ENCODE results near the gene PPP1R14C.
"Not testable (repeated sequence)": the region's sequence is repeated elsewhere in the genome, so short reads cannot be mapped to it uniquely, and the experiment has no call there.

PPP1R14C gene

GRCh38 chr6:150137711-150138110, 5.1 kb upstream of the PPP1R14C start:
- not testable (repeated sequence) for H3K36me3 ChIP-seq (ENCODE audit: control insufficient read depth in 2 of 2, insufficient read depth in 2 of 2, low read length in 2 of 2); H3K4me3 ChIP-seq (ENCODE audit: low read length in 2 of 2); H3K9me3 ChIP-seq (ENCODE audit: control insufficient read depth in 2 of 2, low read length in 2 of 2); H3K9ac ChIP-seq (ENCODE audit: low read length in 2 of 2); H3K27ac ChIP-seq (ENCODE audit: low read length); H3K4me1 ChIP-seq (ENCODE audit: control insufficient read depth, insufficient read depth, low read length)
- peaks cover 10 to 12% of the 10 kb centered on the region in 2 donors for H3K27me3 ChIP-seq (ENCODE audit: control insufficient read depth in 1 of 2, insufficient read depth in 2 of 2, low read length in 2 of 2)

- H3K27ac ChIP-seq (ENCODE audit: low read length) = no peak overlapping the region
- no peak overlapping the region for H3K9ac ChIP-seq (ENCODE audit: low read length in 2 of 2)
- H3K27me3 ChIP-seq (ENCODE audit: control insufficient read depth in 1 of 2, insufficient read depth in 2 of 2, low read length in 2 of 2) = peaks cover 12 to 17% of the 10 kb centered on the region in 2 donors
- H3K9me3 ChIP-seq (ENCODE audit: control insufficient read depth in 2 of 2, low read length in 2 of 2) = no peaks in the 10 kb centered on the region
- peaks cover 11% of the 10 kb centered on the region for H3K4me1 ChIP-seq (ENCODE audit: control insufficient read depth, insufficient read depth, low read length)
- no peak overlapping the region for H3K4me3 ChIP-seq (ENCODE audit: low read length in 2 of 2)
- no peaks in the 10 kb centered on the region for H3K36me3 ChIP-seq (ENCODE audit: control insufficient read depth in 2 of 2, insufficient read depth in 2 of 2, low read length in 2 of 2)
These were observed 4.2 kb upstream of the PPP1R14C start for GRCh38 chr6:150138638-150139037.

GRCh38 chr6:150139533-150139932, 3.3 kb upstream of the PPP1R14C start:
- Histone ChIP-seq H3K9ac (ENCODE audit: low read length in 2 of 2) (no peak overlapping the region), H3K27ac (ENCODE audit: low read length) (no peak overlapping the region), H3K36me3 (ENCODE audit: control insufficient read depth in 2 of 2, insufficient read depth in 2 of 2, low read length in 2 of 2) (no peaks in the 10 kb centered on the region), H3K27me3 (ENCODE audit: control insufficient read depth in 1 of 2, insufficient read depth in 2 of 2, low read length in 2 of 2) (peaks cover 17 to 26% of the 10 kb centered on the region in 2 donors), H3K9me3 (ENCODE audit: control insufficient read depth in 2 of 2, low read length in 2 of 2) (no peaks in the 10 kb centered on the region), H3K4me1 (ENCODE audit: control insufficient read depth, insufficient read depth, low read length) (peaks cover 13% of the 10 kb centered on the region), H3K4me3 (ENCODE audit: low read length in 2 of 2) (no peak overlapping the region)

GRCh38 chr6:150140236-150140969, 2.4 kb upstream of the PPP1R14C start:
- peaks cover 17 to 32% of the 10 kb centered on the region in 2 donors for H3K27me3 ChIP-seq (ENCODE audit: control insufficient read depth in 1 of 2, insufficient read depth in 2 of 2, low read length in 2 of 2)
- no peak overlapping the region for H3K4me3 ChIP-seq (ENCODE audit: low read length in 2 of 2)
- no peak overlapping the region for H3K9ac ChIP-seq (ENCODE audit: low read length in 2 of 2)

GRCh38 chr6:150142097-150142669, 661 bp upstream of the PPP1R14C start:
- Histone ChIP-seq H3K27ac (ENCODE audit: low read length) (no peak overlapping the region), H3K9ac (ENCODE audit: low read length in 2 of 2) (no peak overlapping the region)

More at GRCh38 chr6:150140236-150140969, 2.4 kb upstream of the PPP1R14C start:
- Histone ChIP-seq H3K9me3 (ENCODE audit: control insufficient read depth in 2 of 2, low read length in 2 of 2) (no peaks in the 10 kb centered on the region), H3K36me3 (ENCODE audit: control insufficient read depth in 2 of 2, insufficient read depth in 2 of 2, low read length in 2 of 2) (no peaks in the 10 kb centered on the region), H3K4me1 (ENCODE audit: control insufficient read depth, insufficient read depth, low read length) (peaks cover 13% of the 10 kb centered on the region), H3K27ac (ENCODE audit: low read length) (no peak overlapping the region)

GRCh38 chr6:150143516-150144293, 861 bp downstream of the PPP1R14C start:
- Histone ChIP-seq H3K9me3 (ENCODE audit: control insufficient read depth in 2 of 2, low read length in 2 of 2) (no peaks in the 10 kb centered on the region), H3K27me3 (ENCODE audit: control insufficient read depth in 1 of 2, insufficient read depth in 2 of 2, low read length in 2 of 2) (peaks cover 24 to 43% of the 10 kb centered on the region in 2 donors), H3K4me3 (ENCODE audit: low read length in 2 of 2) (peak overlapping the region in 1 of 2 donors; percentile 49), H3K9ac (ENCODE audit: low read length in 2 of 2) (no peak overlapping the region), H3K4me1 (ENCODE audit: control insufficient read depth, insufficient read depth, low read length) (peaks cover 13% of the 10 kb centered on the region), H3K27ac (ENCODE audit: low read length) (no peak overlapping the region), H3K36me3 (ENCODE audit: control insufficient read depth in 2 of 2, insufficient read depth in 2 of 2, low read length in 2 of 2) (no peaks in the 10 kb centered on the region)

More at GRCh38 chr6:150142097-150142669, 661 bp upstream of the PPP1R14C start:
- Histone ChIP-seq H3K4me1 (ENCODE audit: control insufficient read depth, insufficient read depth, low read length) (peaks cover 13% of the 10 kb centered on the region), H3K27me3 (ENCODE audit: control insufficient read depth in 1 of 2, insufficient read depth in 2 of 2, low read length in 2 of 2) (peaks cover 20 to 43% of the 10 kb centered on the region in 2 donors), H3K4me3 (ENCODE audit: low read length in 2 of 2) (peak overlapping the region in 1 of 2 donors; percentile 57), H3K9me3 (ENCODE audit: control insufficient read depth in 2 of 2, low read length in 2 of 2) (no peaks in the 10 kb centered on the region), H3K36me3 (ENCODE audit: control insufficient read depth in 2 of 2, insufficient read depth in 2 of 2, low read length in 2 of 2) (no peaks in the 10 kb centered on the region)

GRCh38 chr6:150144294-150144868, 1.5 kb downstream of the PPP1R14C start:
- Histone ChIP-seq H3K9me3 (ENCODE audit: control insufficient read depth in 2 of 2, low read length in 2 of 2) (no peaks in the 10 kb centered on the region), H3K27ac (ENCODE audit: low read length) (no peak overlapping the region), H3K4me3 (ENCODE audit: low read length in 2 of 2) (no peak overlapping the region), H3K27me3 (ENCODE audit: control insufficient read depth in 1 of 2, insufficient read depth in 2 of 2, low read length in 2 of 2) (peaks cover 24 to 43% of the 10 kb centered on the region in 2 donors), H3K4me1 (ENCODE audit: control insufficient read depth, insufficient read depth, low read length) (peaks cover 13% of the 10 kb centered on the region), H3K36me3 (ENCODE audit: control insufficient read depth in 2 of 2, insufficient read depth in 2 of 2, low read length in 2 of 2) (no peaks in the 10 kb centered on the region), H3K9ac (ENCODE audit: low read length in 2 of 2) (no peak overlapping the region)

GRCh38 chr6:150145427-150145826, 2.6 kb downstream of the PPP1R14C start:
- Histone ChIP-seq H3K4me3 (ENCODE audit: low read length in 2 of 2) (no peak overlapping the region), H3K9me3 (ENCODE audit: control insufficient read depth in 2 of 2, low read length in 2 of 2) (no peaks in the 10 kb centered on the region), H3K4me1 (ENCODE audit: control insufficient read depth, insufficient read depth, low read length) (peaks cover 13% of the 10 kb centered on the region), H3K27me3 (ENCODE audit: control insufficient read depth in 1 of 2, insufficient read depth in 2 of 2, low read length in 2 of 2) (peaks cover 27 to 43% of the 10 kb centered on the region in 2 donors), H3K27ac (ENCODE audit: low read length) (no peak overlapping the region), H3K36me3 (ENCODE audit: control insufficient read depth in 2 of 2, insufficient read depth in 2 of 2, low read length in 2 of 2) (no peaks in the 10 kb centered on the region), H3K9ac (ENCODE audit: low read length in 2 of 2) (no peak overlapping the region)

GRCh38 chr6:150145830-150146229, 3.0 kb downstream of the PPP1R14C start:
- Histone ChIP-seq H3K4me3 (ENCODE audit: low read length in 2 of 2) (no peak overlapping the region), H3K27me3 (ENCODE audit: control insufficient read depth in 1 of 2, insufficient read depth in 2 of 2, low read length in 2 of 2) (peaks cover 26 to 43% of the 10 kb centered on the region in 2 donors), H3K36me3 (ENCODE audit: control insufficient read depth in 2 of 2, insufficient read depth in 2 of 2, low read length in 2 of 2) (no peaks in the 10 kb centered on the region), H3K4me1 (ENCODE audit: control insufficient read depth, insufficient read depth, low read length) (peaks cover 13% of the 10 kb centered on the region), H3K9me3 (ENCODE audit: control insufficient read depth in 2 of 2, low read length in 2 of 2) (no peaks in the 10 kb centered on the region), H3K27ac (ENCODE audit: low read length) (no peak overlapping the region), H3K9ac (ENCODE audit: low read length in 2 of 2) (no peak overlapping the region)

GRCh38 chr6:150146436-150146835, 3.6 kb downstream of the PPP1R14C start:
- no peak overlapping the region for H3K27ac ChIP-seq (ENCODE audit: low read length)

More at GRCh38 chr6:150146436-150146835, 3.6 kb downstream of the PPP1R14C start:
- H3K27me3 ChIP-seq (ENCODE audit: control insufficient read depth in 1 of 2, insufficient read depth in 2 of 2, low read length in 2 of 2) = peaks cover 29 to 42% of the 10 kb centered on the region in 2 donors
- no peak overlapping the region for H3K4me3 ChIP-seq (ENCODE audit: low read length in 2 of 2)
- no peaks in the 10 kb centered on the region for H3K36me3 ChIP-seq (ENCODE audit: control insufficient read depth in 2 of 2, insufficient read depth in 2 of 2, low read length in 2 of 2)
- peaks cover 13% of the 10 kb centered on the region for H3K4me1 ChIP-seq (ENCODE audit: control insufficient read depth, insufficient read depth, low read length)
- H3K9ac ChIP-seq (ENCODE audit: low read length in 2 of 2) = no peak overlapping the region
- H3K9me3 ChIP-seq (ENCODE audit: control insufficient read depth in 2 of 2, low read length in 2 of 2) = no peaks in the 10 kb centered on the region

All from stomach smooth muscle (tissue), 2 donors.